NOMO-1 treated with dmso at 0.1 percent for 144 hours (cell line): Measurements from ENCODE around the gene CCZ1B.
A peak's percentile ranks its signal among the peaks of the same experiment; 100 is the strongest.
"Not testable (repeated sequence)": the region's sequence is repeated elsewhere in the genome, so short reads cannot be mapped to it uniquely, and the experiment has no call there.

ENCODE experiments used
- DNase-seq: peaks from one replicate; lab custom pipeline; 2025; ENCODE audit not compliant: unreplicated experiment; lab: John Stamatoyannopoulos, UW

Gene CCZ1B

DNA sequence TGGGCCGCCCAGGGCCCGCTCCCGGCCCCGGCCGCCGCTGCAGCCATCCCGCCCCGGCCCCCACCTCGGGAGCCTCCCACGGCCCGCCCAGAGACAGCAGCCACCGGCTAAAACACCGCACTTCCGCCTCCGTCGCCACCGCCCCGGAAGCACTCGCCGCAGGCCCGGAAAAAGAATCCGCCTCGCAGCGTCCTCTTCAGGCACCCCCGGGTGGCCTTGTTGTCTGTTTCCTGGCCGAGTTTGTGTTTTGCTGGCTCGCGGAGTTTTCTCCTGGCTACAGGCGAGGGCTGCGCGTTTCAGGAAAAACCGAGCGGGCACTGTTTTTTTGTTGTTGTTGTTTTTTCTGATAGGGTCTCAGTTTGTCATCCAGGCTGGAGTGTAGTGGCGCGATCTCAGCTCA lies at the start of gene CCZ1B:
Gene CCZ1B (minus strand): TSS at position 125 of the 400 bp plus-strand sequence. CDS start 78 bp downstream, at position 47.
- peak; percentile 69 for DNase-seq

DNA sequence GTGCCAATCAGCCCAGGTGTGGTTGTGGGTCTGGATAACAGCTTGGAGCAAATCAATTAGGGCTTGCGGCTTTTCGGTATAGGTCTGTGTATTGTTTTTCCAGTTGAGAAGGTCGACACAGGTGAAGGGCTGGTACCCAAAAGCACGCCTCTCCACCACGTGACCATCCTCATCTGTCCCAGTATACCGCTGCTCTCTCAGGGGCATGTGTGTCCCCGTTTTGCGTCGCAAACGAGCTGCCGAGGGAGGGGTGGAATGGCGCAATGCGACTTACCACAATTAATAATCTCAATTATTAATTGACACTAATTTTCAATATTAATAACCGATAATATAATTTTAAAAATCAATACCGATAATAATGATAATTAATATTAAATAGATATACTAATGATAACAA lies 48.9 kb upstream of the CCZ1B start:
- DNase-seq, result not testable (repeated sequence)

DNA sequence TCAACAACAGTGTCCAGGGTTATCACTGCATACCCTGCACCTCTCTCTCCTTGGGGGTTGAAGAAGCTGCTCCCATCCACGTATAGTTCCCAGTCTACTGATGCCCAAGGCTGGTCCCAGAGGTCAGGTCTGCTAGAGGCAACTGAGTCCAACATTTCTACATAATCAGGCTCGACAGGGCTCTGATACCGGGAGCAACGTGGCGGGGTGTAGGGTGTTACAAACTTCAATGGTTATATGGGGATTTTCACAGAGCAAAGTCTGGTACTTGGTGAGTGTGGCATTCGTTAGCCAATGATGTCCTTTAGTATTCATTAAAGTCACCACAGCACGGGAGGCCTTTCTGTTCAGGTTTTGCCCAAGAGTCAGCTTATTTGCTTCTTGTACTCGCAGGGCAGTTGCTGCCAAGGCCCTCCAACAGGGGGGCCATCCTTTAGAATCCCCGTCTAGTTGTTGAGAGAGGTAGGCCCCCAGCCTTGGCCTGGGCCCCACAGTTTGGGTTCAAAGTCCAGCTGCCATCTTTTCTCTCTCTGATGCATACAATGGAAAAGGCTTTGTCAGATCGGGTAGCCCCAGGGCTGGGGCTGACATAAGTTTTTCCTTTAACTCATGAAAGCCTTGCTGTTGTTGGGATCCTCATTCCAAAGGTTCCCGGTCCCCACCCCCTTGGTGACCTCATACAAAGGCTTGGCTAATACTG lies 46.3 kb upstream of the CCZ1B start:
- not testable (repeated sequence) for DNase-seq

DNA sequence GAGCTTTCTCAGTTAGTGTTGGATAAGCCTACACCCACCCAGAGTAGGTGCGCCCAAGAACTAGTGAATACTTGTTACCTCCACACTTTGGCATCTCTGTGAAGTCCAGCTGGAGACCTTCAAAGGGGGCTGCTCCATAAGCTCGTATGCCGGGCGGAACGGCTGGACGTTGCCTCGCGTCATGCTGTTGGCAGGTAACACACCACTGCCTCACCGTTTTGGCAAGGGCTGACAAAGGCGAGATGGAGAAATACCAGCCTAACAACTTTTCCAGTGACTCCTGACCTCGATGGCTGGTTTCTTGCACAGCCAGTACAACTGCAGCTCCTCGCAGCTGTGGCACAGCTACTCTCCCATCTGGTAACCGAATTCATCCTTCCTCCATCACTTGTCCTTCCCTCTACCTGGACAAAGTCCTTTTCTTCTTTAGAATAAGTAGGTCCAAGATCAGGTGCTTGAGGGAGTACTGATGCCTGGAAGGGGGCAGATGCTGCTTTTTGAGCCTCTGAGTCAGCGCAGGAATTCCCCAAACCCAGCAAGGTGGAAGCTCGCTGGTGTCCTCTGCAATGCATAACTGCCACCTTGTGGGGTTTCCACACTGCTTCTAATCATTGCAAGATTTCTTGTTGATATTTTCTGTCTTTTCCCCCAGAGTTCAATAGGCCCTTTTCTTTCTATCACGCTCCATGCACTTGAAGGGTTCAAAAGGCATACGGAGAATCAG lies 45.5 kb upstream of the CCZ1B start:
- not testable (repeated sequence) for DNase-seq

DNA sequence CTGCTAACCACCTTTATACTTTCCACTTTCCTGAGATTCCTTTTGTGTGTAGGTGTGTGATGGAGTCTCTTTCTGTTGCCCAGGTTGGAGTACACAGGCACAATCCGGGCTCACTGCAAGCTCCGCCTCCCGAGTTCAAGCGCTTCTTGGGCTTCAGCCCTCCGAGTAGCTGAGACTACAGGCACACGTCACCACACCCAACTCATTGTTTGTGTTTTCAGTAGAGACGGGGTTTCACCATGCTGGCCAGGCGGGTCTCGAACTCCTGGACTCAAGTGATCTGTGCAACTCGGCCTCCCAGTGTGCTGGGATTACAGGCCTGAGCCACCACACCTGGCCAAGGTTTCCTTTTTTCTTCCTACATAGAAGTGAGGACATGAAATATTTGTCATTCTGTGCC lies 38.7 kb upstream of the CCZ1B start:
- DNase-seq, result not testable (repeated sequence)

DNA sequence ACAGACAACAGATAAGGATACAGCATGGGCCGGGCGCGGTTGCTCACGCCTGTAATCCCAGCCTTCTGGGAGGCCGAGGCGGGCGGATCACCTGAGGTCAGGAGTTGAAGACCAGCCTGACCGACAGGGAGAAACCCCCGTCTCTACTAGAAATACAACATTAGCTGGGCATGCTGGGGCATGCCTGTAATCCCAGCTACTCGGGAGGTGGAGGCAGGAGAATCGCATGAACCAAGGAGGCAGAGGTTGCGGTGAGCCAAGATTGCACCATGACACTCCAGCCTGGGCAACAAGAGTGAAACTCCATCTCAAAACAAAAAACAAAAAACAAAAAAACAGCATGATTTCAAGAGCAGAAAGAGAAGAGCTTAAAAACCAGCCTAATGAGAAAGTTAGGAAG lies 38.1 kb upstream of the CCZ1B start:
- not testable (repeated sequence) for DNase-seq

DNA sequence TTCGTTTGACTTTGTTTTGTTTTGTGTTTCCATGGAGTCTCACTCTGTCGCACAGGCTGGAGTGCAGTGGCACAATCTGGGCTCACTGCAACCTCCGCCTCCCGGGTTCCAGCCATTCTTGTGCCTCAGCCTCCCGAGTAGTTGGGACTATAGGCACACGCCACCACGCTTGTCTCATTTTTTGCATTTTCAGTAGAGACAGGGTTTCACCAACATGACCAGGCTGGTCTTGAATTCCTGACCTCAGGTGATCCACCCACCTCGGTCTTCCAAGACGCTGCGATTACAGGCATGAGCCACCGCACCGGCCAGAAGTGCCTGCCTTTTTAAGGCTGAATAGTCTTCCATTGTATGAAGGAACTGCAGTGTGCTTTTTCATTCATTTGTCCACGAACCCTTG lies 36.8 kb upstream of the CCZ1B start:
- DNase-seq, result not testable (repeated sequence)

DNA sequence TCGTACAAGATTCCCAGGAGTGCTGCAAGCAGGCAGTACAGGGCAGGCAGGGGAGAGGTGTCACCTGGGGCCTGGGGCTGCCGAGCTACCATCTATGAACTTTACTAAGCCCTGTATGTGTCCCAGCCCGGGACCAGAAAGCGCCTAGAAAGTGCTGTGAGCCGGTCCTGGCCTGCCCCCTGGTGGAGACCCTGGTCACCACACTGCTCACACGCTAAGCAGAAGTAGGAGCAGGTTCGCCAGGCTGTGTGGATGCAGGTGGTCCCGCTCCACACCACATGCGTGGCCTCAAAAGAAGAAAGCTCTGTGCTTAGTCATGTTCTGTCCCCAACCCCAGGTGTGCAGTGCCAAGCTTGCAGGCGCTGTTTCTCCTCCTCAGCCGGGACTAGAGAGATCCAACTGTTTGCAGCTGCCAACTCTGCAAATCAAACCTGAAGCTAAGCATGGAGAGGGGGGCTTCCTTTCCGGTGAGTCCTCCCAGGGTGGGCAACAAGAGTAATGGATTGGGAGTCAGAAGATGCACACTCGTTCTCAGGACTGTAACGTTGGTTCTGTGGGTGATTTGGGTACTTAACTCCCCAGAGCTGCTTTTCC lies 31.7 kb upstream of the CCZ1B start:
- DNase-seq, result not testable (repeated sequence)

DNA sequence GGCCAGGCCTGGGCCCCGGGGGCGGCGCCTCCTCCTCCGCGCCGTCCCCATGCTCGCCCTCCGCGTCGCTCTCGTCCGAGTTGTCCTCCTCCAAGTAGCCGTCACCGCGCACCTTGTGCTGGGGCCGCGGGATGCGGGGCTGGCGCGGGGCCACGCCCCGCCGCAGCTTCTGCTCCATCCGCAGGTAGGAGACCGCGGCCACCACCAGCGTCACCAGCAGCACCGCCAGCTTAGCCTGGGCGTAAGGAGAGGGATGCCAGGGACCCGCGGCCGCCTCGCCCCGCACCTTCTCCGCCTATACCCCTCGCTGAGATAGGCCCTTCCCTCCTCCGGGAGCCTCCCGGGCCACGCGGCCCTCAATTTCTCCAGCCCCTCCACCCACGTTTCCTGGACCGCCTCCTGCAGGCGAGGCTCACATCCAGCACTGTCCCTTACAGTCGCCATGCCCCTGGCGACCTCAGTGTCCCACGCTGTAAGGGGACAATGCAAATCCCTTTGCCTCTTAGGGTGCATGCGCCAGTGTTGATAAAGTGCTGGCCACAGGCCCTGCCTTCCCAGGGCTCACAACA lies 29.6 kb upstream of the CCZ1B start:
- DNase-seq, result not testable (repeated sequence)

DNA sequence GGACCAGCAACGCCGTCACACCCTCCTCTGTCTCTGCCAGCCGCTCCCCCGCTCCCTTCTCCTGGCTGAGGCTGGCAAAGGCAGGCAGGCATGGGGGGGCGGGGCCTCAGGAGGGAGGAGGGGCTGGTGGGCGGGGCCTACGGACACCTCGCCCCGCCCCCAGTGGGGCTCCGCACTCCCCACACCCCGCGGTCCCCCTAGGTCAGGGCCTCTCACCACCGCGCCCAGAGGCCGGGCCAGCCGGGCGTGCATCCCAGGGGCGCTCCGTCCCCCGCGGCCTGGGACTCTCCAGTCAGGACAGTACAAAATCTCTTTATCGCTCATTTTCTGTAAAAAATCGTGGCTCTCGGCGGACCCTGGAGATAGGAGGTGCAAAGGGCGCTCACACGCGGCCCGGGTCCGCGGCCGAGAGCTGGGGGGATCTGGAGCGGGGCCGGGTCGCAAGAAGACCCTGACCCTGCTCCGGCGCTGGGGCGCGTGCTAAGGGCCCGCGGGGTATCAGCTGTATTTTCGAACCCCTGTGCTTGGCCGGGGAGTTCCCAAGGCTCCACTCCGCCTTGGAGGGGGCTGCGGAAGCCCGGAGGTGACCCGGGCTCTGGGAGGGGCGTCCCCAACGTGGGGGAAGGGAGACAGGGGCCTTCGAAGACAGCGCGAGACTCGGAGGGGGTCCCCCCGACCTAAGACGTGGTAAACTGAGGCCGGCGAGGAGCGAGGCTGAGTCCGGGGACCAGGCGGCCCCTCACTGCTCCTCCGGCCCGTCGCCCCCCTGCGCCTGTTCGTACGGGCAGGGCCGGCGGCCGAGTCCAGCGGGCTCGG lies 28.9 kb upstream of the CCZ1B start:
- DNase-seq, result not testable (repeated sequence)

DNA sequence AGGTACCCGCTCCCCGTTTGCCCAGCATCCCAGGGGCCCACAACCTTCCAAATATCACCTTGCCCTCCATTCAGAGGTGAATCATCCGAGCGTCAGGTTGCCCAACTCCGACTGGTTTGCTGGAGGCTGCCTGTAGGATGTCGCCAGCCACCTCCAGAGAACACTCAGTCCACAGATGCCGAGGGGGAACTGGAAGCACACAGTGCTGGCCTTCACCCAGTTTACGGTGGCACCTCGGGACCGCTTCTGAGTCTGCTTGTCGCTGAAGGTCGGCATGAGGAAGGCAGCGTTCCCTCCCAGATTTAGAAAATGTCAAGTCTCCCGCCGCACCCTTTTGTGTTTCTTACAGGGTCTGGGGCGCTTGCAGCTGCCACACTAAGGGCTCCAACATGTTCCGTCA lies 27.6 kb upstream of the CCZ1B start:
- not testable (repeated sequence) for DNase-seq

DNA sequence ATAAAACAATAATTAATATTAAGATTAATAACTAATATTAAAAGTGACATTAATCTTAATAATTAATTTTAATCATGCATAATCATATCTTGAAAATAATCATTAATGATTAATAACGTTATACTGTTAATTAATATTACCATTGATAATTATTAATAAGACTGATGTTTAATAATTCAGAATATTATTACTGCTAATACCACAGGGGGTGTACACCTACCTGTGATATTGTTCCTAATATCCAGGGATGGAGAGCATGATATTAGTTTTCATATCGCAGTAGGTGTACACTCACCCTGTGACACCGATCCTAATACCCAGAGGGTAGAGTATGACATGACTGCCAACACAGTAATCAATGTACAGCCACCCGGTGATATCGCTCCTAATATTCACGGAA lies 23.1 kb upstream of the CCZ1B start:
- DNase-seq, result not testable (repeated sequence)

DNA sequence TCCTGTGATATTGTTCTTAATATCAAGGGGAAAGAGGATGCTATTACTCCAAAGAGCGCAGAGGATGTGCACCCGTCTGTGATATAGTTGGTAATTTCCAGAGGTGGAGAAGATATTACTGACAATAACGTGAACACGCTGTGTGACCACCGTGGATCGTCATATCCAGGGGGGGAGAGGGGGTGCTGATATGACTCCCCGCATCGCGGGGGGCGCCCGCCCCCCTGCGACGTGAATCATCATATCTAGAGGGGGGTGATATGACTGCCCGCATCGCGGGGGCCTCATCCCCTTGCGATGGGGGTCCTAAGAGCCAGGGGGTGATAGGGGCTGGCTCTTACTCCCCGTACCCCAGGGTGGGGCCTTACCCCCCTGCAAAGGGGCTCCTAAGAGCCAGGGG lies 21.7 kb upstream of the CCZ1B start:
- not testable (repeated sequence) for DNase-seq

DNA sequence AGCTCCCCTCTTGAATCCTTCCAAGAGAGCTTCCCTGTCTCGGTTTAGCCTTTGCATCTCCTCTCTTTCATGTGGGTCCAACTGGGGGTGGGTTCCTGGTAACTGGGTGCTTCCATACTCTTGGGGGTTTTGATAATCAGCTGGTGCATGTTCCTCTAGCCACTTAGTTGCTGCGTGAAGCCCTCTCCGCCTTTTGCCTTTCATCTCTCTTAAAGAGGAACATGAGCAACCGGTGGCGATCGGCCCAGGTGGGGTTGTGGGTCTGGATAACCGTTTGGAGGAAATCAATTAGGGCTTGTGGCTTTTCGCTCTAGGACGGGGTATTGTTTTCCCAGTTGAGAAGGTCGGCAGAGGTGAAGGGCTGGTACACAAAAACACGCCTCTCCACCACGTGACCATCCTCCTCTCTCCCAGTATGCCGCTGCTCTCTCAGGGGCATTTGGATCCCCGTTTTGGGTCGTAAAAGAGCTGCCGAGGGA lies 19.9 kb upstream of the CCZ1B start:
- not testable (repeated sequence) for DNase-seq

DNA sequence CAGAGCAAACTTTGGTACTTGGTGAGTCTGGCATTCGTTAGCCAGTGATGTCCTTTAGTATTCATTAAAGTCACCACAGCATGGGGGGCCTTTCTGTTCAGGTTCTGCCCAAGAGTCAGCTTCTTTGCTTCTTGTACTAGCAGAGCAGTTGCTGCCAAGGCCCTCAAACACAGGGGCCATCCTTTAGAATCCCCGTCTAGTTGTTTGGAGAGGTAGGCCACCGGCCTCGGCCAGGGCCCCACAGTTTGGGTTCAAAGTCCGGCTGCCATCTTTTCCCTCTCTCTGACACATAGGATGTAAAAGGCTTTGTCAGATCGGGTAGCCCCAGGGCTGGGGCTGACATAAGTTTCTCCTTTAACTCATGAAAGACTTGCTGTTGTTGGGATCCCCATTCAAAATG lies 17.6 kb upstream of the CCZ1B start:
- DNase-seq, result not testable (repeated sequence)

DNA sequence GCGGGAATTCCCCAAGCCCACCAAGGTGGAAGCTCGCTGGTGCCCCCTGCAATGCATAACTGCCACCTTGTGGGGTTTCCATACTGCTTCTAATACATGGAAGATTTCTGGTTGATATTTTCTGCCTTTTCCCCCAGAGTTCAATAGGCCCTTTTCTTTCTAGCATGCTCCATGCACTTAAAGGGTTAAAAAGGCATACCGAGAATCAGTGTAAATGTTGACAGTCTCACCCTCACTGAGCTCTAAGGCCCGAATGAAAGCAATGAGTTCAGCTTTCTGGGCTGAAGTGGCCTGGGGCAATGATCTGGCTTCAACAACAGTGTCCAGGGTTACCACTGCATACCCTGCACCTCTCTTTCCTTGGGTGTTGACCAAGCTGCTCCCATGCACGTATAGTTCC lies 17.0 kb upstream of the CCZ1B start:
- DNase-seq, result not testable (repeated sequence)

DNA sequence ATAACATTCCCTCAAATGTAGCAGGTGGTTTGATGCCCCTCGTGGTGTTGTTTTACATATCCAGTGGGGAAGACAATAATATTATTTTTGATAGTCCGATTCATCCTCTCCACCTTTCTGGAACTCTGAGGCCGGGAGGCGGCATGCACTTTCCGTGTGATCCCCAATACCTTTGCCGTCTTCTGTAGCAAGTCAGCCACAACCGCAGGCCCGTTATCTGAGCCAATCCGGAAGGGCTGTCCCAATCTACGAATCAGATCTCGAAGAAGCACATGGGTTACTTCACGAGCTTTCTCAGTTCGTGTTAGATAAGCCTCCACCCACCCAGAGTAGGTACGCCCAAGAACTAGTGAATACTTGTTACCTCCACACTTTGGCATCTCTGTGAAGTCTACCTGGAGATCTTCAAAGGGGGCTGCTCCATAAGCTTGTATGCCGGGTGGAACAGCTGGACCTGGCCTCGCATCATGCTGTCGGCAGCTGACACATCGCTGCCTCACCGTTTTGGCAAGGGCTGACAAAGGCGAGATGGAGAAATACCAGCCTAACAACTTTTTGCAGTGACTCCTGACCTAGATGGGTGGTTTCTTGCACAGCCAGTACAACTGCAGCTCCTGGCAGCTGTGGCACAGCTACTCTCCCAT lies 16.3 kb upstream of the CCZ1B start:
- DNase-seq, result not testable (repeated sequence)

DNA sequence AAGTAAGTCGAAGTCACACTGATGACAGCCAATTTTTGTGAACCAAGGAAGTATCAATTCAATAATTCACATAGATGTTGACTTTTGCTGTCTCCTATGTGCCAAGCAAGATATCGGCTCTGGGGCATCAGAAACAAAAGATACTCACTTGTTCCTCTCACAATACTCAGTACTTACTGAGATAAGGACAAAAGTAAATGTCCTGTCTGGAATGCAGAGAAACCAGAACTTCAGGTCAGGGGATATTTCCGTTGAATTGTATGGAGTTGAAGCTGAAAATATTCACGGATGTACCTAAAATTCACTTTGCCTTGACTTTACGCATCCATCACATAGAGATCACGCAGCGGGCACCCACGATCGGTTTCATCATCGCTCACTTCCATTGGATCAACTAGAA lies 11.0 kb upstream of the CCZ1B start:
- not testable (repeated sequence) for DNase-seq

DNA sequence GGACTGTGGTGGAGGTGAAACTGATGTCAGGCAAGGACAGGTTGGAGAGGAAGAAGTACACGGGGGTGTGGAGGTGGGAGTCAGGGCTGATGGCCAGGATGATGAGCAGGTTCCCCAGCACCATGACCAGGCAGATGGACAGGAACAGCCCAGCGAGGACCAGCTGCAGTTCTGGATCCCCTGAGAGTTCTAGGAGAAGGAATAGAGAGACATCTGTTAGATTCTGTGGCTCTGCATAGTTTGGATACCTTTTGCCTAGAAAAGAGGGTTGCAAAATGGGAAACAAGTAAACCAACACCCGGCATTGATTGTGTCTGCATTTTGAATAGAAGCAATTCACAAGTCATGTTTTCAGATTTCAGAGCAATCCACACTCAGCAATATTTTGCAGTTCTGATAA lies 9.4 kb upstream of the CCZ1B start:
- DNase-seq, result not testable (repeated sequence)

DNA sequence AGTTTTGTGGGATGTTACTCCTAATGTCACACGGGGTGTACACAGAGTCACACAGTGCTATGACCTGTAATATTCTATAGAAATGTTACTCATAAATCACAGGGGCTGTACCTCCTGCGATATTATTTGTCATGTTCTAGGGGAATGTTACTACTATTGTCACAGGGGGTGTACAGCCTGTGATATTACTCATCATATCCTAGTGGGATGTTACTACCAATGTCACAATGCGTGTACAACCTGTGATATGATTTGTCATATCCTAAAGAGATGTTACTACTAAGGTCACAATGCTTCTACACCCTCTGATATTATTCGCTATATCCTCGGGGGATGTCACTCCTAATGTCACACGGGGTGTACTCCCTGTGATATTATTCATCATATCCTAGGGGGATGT lies 7.6 kb upstream of the CCZ1B start:
- no peak for DNase-seq
